MM.1S (cell line): ENCODE results near the gene PIK3R3.
A peak's percentile ranks its signal among the peaks of the same experiment; 100 is the strongest.

Source experiments
- DNase-seq: peaks from one replicate; pipeline ENCODE4 v3.0.0-alpha.2; 2015
- H2AFZ ChIP-seq: fragments of 300-600 bp; sonication (generic); 2 replicates; pipeline ENCODE4 v1.6.0; 2016; ENCODE audit warnings: antibody characterized with exemption, low read length
- H3F3A ChIP-seq: fragments of 300-600 bp; sonication (generic); 2 replicates; pipeline ENCODE4 v1.6.1; 2016; ENCODE audit warnings: mild to moderate bottlenecking, antibody characterized with exemption, low read length, moderate library complexity, mixed read lengths; ENCODE audit not compliant: insufficient read depth
- H3K27ac ChIP-seq: fragments of 300-600 bp; sonication (generic); 2 replicates; pipeline ENCODE4 v1.5.1; 2016; ENCODE audit warnings: mild to moderate bottlenecking, low read length
- H3K27me3 ChIP-seq: fragments of 300-600 bp; sonication (generic); replicated peaks from 2 replicates; pipeline ENCODE4 v1.6.0; 2016; ENCODE audit warnings: low read length; ENCODE audit not compliant: insufficient read depth
- H3K36me3 ChIP-seq: fragments of 300-600 bp; sonication (generic); replicated peaks from 2 replicates; pipeline ENCODE4 v1.6.1; 2016; ENCODE audit warnings: mild to moderate bottlenecking, low read length, mixed read lengths; ENCODE audit not compliant: insufficient read depth
- H3K4me1 ChIP-seq: fragments of 300-600 bp; sonication (generic); 2 replicates; pipeline ENCODE4 v1.6.1; 2016; ENCODE audit warnings: low read length, mixed read lengths
- H3K4me2 ChIP-seq: fragments of 300-600 bp; sonication (generic); 2 replicates; pipeline ENCODE4 v1.6.0; 2016; ENCODE audit warnings: low read depth, low read length
- H3K4me3 ChIP-seq: fragments of 300-600 bp; sonication (generic); 2 replicates; pipeline ENCODE4 v1.5.1; 2016; ENCODE audit warnings: low read length, mixed read lengths
- H3K79me2 ChIP-seq: fragments of 300-600 bp; sonication (generic); 2 replicates; pipeline ENCODE4 v1.6.1; 2016; ENCODE audit warnings: mixed run types, low read length, mixed read lengths
- H3K9ac ChIP-seq: fragments of 300-600 bp; sonication (generic); 2 replicates; pipeline ENCODE4 v1.6.1; 2016; ENCODE audit warnings: low read length, mixed read lengths
- H3K9me2 ChIP-seq: fragments of 300-600 bp; sonication (generic); replicated peaks from 2 replicates; pipeline ENCODE4 v1.6.1; 2016; ENCODE audit warnings: mild to moderate bottlenecking, low read length, mixed read lengths; ENCODE audit not compliant: insufficient read depth
- H3K9me3 ChIP-seq: fragments of 300-600 bp; sonication (generic); replicated peaks from 2 replicates; pipeline ENCODE4 v1.6.1; 2016; ENCODE audit warnings: mild to moderate bottlenecking, low read length, mixed read lengths; ENCODE audit not compliant: insufficient read depth
- H4K20me1 ChIP-seq: fragments of 300-600 bp; sonication (generic); 2 replicates; pipeline ENCODE4 v1.6.1; 2016; ENCODE audit warnings: mild to moderate bottlenecking, low read length, moderate library complexity, mixed read lengths; ENCODE audit not compliant: insufficient read depth
- EZH2 ChIP-seq: fragments of 300-600 bp; sonication (generic); optimal IDR thresholded peaks from 2 replicates; pipeline ENCODE3; 2017; ENCODE audit warnings: low read depth, mild to moderate bottlenecking, antibody characterized with exemption, low read length, mixed read lengths
- EZH2phosphoT487 ChIP-seq: fragments of 300-600 bp; sonication (generic); IDR thresholded peaks from 2 replicates; pipeline ENCODE4 v1.6.1; 2018; ENCODE audit warnings: antibody characterized with exemption, low read length
- TF ChIP-seq, protein P1 (sequence below): fragments of 300-600 bp; sonication (generic); IDR thresholded peaks from 2 replicates; pipeline ENCODE4 v1.5.1; 2016; ENCODE audit warnings: antibody characterized with exemption, low read length, mixed read lengths

The PIK3R3 gene

GRCh38 chr1:46118856-46119255 lies 13.6 kb downstream of the PIK3R3 start:
- Histone ChIP-seq H3K27ac (no peak overlapping the region), H3K36me3 (no peaks in the 10 kb centered on the region), H3K79me2 (0 out of 2 replicates have a peak, but pooled peaks cover 4% of the 10 kb centered on the region), H3K4me3 (no peak overlapping the region), H3K9ac (no peak overlapping the region), H2AFZ (no peak overlapping the region), H3K9me3 (no peaks in the 10 kb centered on the region), H4K20me1 (no peaks in the 10 kb centered on the region), H3K27me3 (no peaks in the 10 kb centered on the region), H3K4me2 (no peak overlapping the region), H3K4me1 (peaks cover 13% of the 10 kb centered on the region), H3K9me2 (no peaks in the 10 kb centered on the region), H3F3A (peaks cover 6% of the 10 kb centered on the region; the same call in 1 of the 2 replicates)
- no peak for DNase-seq
- no peak for TF ChIP-seq EZH2
- no peak for TF ChIP-seq EZH2phosphoT487
- TF ChIP-seq, protein P1, sequence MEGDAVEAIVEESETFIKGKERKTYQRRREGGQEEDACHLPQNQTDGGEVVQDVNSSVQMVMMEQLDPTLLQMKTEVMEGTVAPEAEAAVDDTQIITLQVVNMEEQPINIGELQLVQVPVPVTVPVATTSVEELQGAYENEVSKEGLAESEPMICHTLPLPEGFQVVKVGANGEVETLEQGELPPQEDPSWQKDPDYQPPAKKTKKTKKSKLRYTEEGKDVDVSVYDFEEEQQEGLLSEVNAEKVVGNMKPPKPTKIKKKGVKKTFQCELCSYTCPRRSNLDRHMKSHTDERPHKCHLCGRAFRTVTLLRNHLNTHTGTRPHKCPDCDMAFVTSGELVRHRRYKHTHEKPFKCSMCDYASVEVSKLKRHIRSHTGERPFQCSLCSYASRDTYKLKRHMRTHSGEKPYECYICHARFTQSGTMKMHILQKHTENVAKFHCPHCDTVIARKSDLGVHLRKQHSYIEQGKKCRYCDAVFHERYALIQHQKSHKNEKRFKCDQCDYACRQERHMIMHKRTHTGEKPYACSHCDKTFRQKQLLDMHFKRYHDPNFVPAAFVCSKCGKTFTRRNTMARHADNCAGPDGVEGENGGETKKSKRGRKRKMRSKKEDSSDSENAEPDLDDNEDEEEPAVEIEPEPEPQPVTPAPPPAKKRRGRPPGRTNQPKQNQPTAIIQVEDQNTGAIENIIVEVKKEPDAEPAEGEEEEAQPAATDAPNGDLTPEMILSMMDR, result no peak

DNA sequence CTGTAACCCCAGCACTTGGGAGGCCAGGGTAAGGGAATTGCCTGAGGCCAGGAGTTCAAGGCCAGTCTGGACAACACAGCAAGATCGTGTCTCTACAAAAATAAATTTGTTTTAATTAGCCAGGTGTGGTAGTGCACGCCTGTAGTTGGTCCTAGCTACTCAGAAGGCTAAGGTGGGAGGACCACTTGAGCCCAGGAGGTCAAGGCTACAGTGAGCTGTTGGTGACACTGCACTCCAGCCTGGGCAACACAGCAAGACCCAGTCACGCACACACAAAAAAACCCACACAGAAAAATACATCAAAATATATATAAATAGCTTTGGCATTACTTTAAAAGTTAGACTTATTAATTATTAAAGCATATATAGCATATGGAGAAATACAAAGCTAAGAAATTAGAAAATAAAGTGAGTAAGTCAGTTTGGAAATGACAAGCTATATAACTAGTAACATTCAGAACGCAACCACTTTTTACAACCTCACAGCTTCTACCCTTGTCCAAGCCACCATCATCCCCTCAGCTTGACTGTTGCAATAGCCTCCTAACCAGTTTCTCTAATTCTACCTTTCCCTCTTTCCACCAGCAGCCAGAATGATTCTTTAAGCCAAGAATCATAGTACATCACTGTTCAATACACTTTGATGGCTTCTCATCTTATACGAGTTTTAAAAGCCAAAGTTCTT lies 14.5 kb downstream of the PIK3R3 start:
- no peak for DNase-seq
- no peak overlapping the region for H2AFZ ChIP-seq
- TF ChIP-seq EZH2 (no peak), EZH2phosphoT487 (no peak)
- TF ChIP-seq, protein P1, result no peak
- H3K27me3 ChIP-seq, result no peaks in the 10 kb centered on the region
- H3K9me3 ChIP-seq, result no peaks in the 10 kb centered on the region
- H3K36me3 ChIP-seq, result no peaks in the 10 kb centered on the region
- H3K4me2 ChIP-seq, result no peak overlapping the region
- 0 out of 2 replicates have a peak, but pooled peaks cover 4% of the 10 kb centered on the region for H3K79me2 ChIP-seq
- H3K4me1 ChIP-seq, result peaks cover 13% of the 10 kb centered on the region
- H3K9me2 ChIP-seq, result no peaks in the 10 kb centered on the region
- H3K27ac ChIP-seq, result no peak overlapping the region
- no peak overlapping the region for H3K9ac ChIP-seq
- H4K20me1 ChIP-seq, result no peaks in the 10 kb centered on the region
- no peak overlapping the region for H3K4me3 ChIP-seq
- peaks cover 6% of the 10 kb centered on the region; the same call in 1 of the 2 replicates for H3F3A ChIP-seq

DNA sequence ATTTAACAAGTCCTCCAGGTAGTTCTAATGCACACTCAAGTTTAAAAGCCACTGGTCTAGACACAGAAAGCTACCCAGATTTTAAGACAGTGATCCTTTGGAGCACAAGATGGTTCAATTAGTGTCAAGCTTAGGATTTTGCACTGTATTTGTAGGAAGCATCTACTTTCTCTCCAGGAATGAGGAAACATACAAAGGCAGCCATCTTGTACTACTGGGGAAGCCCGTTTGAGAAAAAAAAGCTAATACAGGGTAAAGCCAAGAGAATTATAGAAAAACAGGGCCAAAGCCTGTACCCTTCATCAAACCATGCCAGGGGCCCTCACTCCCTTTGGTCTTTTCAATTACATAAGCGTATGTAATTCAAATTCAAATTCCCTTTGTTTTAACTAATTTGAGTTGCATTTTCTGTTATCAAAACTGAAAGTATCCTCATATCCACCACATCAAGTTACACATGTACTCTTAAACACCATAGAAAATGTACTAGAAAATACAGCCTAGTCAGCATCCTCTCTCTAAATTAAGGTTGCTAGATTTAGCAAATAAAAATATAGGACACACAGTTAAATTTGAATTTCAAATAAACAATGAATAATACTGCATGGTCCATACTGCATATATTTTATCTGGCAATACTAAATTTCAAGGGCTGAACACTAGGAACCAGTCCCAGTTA lies 17.4 kb downstream of the PIK3R3 start:
- Histone ChIP-seq H3K27me3 (no peaks in the 10 kb centered on the region), H3K27ac (peak overlapping the region; percentile 34; the same call in 1 of the 2 replicates), H3K4me1 (peaks cover 13% of the 10 kb centered on the region), H3K9me3 (no peaks in the 10 kb centered on the region), H3K4me3 (peak overlapping the region; percentile 37), H3K9me2 (no peaks in the 10 kb centered on the region), H3K79me2 (0 out of 2 replicates have a peak, but pooled peaks cover 4% of the 10 kb centered on the region), H3K9ac (peak overlapping the region; percentile 34; the same call in 1 of the 2 replicates), H3K36me3 (no peaks in the 10 kb centered on the region), H3F3A (peaks cover 6% of the 10 kb centered on the region; the same call in 1 of the 2 replicates), H3K4me2 (peak overlapping the region; percentile 65), H2AFZ (peak overlapping the region; percentile 90), H4K20me1 (no peaks in the 10 kb centered on the region)
- DNase-seq, result peak; percentile 51
- no peak for TF ChIP-seq EZH2phosphoT487
- TF ChIP-seq, protein P1, result no peak
- no peak for TF ChIP-seq EZH2
